ENCODE measurements around the gene CAMK1D. TPM values are rescaled to one million over a fixed set of nuclear protein-coding genes. Genes with fewer than 3 reads are reported as not detected.

The CAMK1D gene
- total RNA-seq, 2 experiments from 2014 or later = 19.0 to 25.6 TPM

GRCh38 chr10:12750526-12751201 lies 401.3 kb downstream of the CAMK1D start:
- H3K79me2 ChIP-seq (ENCODE audit: insufficient read depth, low read depth, low read length) = no peaks in the 10 kb centered on the region
- intact Hi-C loops (cut with micrococcal nuclease; ENCODE audit: unreplicated experiment) = no loop called here
- no TSS peak for BruUV-seq (replicated peaks)
- H3K27ac ChIP-seq (ENCODE audit: low read depth, low read length, poor library complexity, severe bottlenecking) = no peak overlapping the region
- H4K20me1 ChIP-seq (ENCODE audit: insufficient read depth, low read length) = no peaks in the 10 kb centered on the region
- POLR2A ChIA-PET = no interaction called here
- H3K4me2 ChIP-seq (ENCODE audit: low read length) = no peak overlapping the region
- no peak for TF ChIP-seq EZH2phosphoT487 (IDR thresholded peaks at IDR 0.05; ENCODE audit: borderline replicate concordance, low read depth, low read length)
- TF ChIP-seq, protein P1, sequence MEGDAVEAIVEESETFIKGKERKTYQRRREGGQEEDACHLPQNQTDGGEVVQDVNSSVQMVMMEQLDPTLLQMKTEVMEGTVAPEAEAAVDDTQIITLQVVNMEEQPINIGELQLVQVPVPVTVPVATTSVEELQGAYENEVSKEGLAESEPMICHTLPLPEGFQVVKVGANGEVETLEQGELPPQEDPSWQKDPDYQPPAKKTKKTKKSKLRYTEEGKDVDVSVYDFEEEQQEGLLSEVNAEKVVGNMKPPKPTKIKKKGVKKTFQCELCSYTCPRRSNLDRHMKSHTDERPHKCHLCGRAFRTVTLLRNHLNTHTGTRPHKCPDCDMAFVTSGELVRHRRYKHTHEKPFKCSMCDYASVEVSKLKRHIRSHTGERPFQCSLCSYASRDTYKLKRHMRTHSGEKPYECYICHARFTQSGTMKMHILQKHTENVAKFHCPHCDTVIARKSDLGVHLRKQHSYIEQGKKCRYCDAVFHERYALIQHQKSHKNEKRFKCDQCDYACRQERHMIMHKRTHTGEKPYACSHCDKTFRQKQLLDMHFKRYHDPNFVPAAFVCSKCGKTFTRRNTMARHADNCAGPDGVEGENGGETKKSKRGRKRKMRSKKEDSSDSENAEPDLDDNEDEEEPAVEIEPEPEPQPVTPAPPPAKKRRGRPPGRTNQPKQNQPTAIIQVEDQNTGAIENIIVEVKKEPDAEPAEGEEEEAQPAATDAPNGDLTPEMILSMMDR (conservative IDR thresholded peaks at IDR 0.05; ENCODE audit: low read length) = no peak
- H3K4me3 ChIP-seq (ENCODE audit: low read depth, low read length, poor library complexity, severe bottlenecking) = no peak overlapping the region
- CTCF ChIA-PET (ENCODE audit: unreplicated experiment) = no interaction called here
- DNase-seq (ENCODE audit: low spot score) = no peak
- no peaks in the 10 kb centered on the region for H3K9me2 ChIP-seq (ENCODE audit: insufficient read depth, low read length)
- H3K9me3 ChIP-seq (ENCODE audit: low read length) = no peaks in the 10 kb centered on the region
- H3K4me1 ChIP-seq (ENCODE audit: insufficient read depth, low read length, poor library complexity, severe bottlenecking) = no peaks in the 10 kb centered on the region
- H2AFZ ChIP-seq (ENCODE audit: low read length) = no peak overlapping the region
- H3K36me3 ChIP-seq (ENCODE audit: insufficient read depth, low read length) = no peaks in the 10 kb centered on the region

- BruUV-seq (replicated peaks) = no TSS peak
Measured at GRCh38 chr10:12755075-12755474, 405.7 kb downstream of the CAMK1D start.

GRCh38 chr10:12757351-12757750 lies 408.0 kb downstream of the CAMK1D start:
- H3K9me3 ChIP-seq (ENCODE audit: low read length) = no peaks in the 10 kb centered on the region
- intact Hi-C loops (cut with micrococcal nuclease; ENCODE audit: unreplicated experiment) = no loop called here
- H3K27ac ChIP-seq (ENCODE audit: low read depth, low read length, poor library complexity, severe bottlenecking) = no peak overlapping the region
- H3K4me3 ChIP-seq (ENCODE audit: low read depth, low read length, poor library complexity, severe bottlenecking) = no peak overlapping the region
- H2AFZ ChIP-seq (ENCODE audit: low read length) = no peak overlapping the region
- no peaks in the 10 kb centered on the region for H4K20me1 ChIP-seq (ENCODE audit: insufficient read depth, low read length)
- no peaks in the 10 kb centered on the region for H3K4me1 ChIP-seq (ENCODE audit: insufficient read depth, low read length, poor library complexity, severe bottlenecking)
- H3K79me2 ChIP-seq (ENCODE audit: insufficient read depth, low read depth, low read length) = no peaks in the 10 kb centered on the region
- no peak overlapping the region for H3K4me2 ChIP-seq (ENCODE audit: low read length)
- POLR2A ChIA-PET = no interaction called here
- CTCF ChIA-PET (ENCODE audit: unreplicated experiment) = interaction anchor here (0.9 kb wide), 1 partner anchor 25 kb away, joined by 3 read pairs; no protein-coding TSS in a partner anchor
- no peak for TF ChIP-seq EZH2phosphoT487 (IDR thresholded peaks at IDR 0.05; ENCODE audit: borderline replicate concordance, low read depth, low read length)
- TF ChIP-seq, protein P1 (conservative IDR thresholded peaks at IDR 0.05; ENCODE audit: low read length) = no peak
- no peaks in the 10 kb centered on the region for H3K36me3 ChIP-seq (ENCODE audit: insufficient read depth, low read length)
- H3K9me2 ChIP-seq (ENCODE audit: insufficient read depth, low read length) = no peaks in the 10 kb centered on the region
- no TSS peak for BruUV-seq (replicated peaks)
- DNase-seq (ENCODE audit: low spot score) = no peak

More at GRCh38 chr10:12755075-12755474, 405.7 kb downstream of the CAMK1D start:
- Histone ChIP-seq H2AFZ (ENCODE audit: low read length) (no peak overlapping the region), H3K4me2 (ENCODE audit: low read length) (no peak overlapping the region), H3K9me3 (ENCODE audit: low read length) (no peaks in the 10 kb centered on the region), H3K27ac (ENCODE audit: low read depth, low read length, poor library complexity, severe bottlenecking) (no peak overlapping the region), H4K20me1 (ENCODE audit: insufficient read depth, low read length) (no peaks in the 10 kb centered on the region), H3K4me1 (ENCODE audit: insufficient read depth, low read length, poor library complexity, severe bottlenecking) (no peaks in the 10 kb centered on the region), H3K36me3 (ENCODE audit: insufficient read depth, low read length) (no peaks in the 10 kb centered on the region), H3K9me2 (ENCODE audit: insufficient read depth, low read length) (no peaks in the 10 kb centered on the region), H3K79me2 (ENCODE audit: insufficient read depth, low read depth, low read length) (no peaks in the 10 kb centered on the region), H3K4me3 (ENCODE audit: low read depth, low read length, poor library complexity, severe bottlenecking) (no peak overlapping the region)
- CTCF ChIA-PET (ENCODE audit: unreplicated experiment) = no interaction called here
- POLR2A ChIA-PET = no interaction called here
- no peak for DNase-seq (ENCODE audit: low spot score)
- intact Hi-C loops (cut with micrococcal nuclease; ENCODE audit: unreplicated experiment) = no loop called here
- TF ChIP-seq, protein P1 (conservative IDR thresholded peaks at IDR 0.05; ENCODE audit: low read length) = no peak
- TF ChIP-seq EZH2phosphoT487 (IDR thresholded peaks at IDR 0.05; ENCODE audit: borderline replicate concordance, low read depth, low read length) = no peak

All from OCI-LY7 (cell line).